Ovary (tissue), 3 donors: ENCODE measurements around the gene ZNF280D.

Experiments
- CTCF ChIP-seq, 3 donors: fragments of 450-650 bp in 2 of 3; fragments of 200-600 bp in 1 of 3; IDR thresholded peaks; one replicate each; pipeline versions ENCODE4 v1.5.1 to v1.8.0; 2016 to 2022; ENCODE audit warnings: antibody characterized with exemption in 3 of 3, mild to moderate bottlenecking in 1 of 3
- POLR2A ChIP-seq: fragments of 450-650 bp; IDR thresholded peaks from one replicate; pipeline ENCODE4 v1.6.1; 2017; ENCODE audit warnings: antibody characterized with exemption, mild to moderate bottlenecking, moderate library complexity
- donor health status: DM: no; HTN: no; CAD: no.

GRCh38 chr15:56781666-56782065 is 48.4 kb upstream of the ZNF280D start:
- no peak for TF ChIP-seq POLR2A
- no peak for TF ChIP-seq CTCF (IDR thresholded peaks at IDR 0.05)
